Measurements from ENCODE around the gene DMD.
"Not testable (repeated sequence)": the region's sequence is repeated elsewhere in the genome, so short reads cannot be mapped to it uniquely, and the experiment has no call there.

Gene DMD

GRCh38 chrX:31516527-31516926 lies 1694.8 kb downstream of the DMD start:
- DNase-seq (no peak), ATAC-seq (no peak)

DNA sequence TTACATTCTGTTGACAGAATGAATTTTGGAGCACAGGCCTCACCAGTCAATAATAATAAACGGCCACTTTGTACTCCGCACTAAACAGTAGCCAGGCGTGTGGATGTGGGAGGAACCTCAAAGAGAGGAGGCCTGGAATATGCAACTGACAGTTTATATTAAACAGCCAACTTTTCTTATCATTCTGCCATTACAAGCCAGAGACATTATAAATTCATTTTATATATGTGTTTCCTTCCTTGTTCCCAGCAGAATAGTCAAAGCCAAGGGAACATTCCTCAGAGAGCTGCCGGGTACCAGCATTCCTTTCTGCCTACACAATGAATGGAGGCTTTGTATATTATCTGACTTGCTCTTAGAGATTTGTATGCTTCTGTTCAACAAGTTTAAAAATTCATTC lies 1703.0 kb downstream of the DMD start:
- ATAC-seq = no peak
- no peak for DNase-seq

DNA sequence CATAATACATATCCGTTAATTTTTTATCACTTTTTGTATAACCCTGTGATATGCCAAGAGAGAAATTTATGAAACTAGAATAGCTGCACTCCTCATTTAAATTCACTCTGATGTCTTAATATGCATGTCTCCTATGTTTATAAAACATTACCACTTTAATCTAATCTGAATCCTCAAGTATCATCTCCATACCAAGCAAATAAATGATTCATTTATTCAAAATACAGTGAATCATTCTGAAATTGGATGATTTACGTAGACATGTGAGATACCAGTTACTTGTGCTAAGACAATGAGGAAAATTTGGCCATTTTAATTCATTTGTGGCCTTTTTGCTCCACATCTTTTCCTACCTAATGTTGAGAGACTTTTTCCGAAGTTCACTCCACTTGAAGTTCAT lies 1704.4 kb downstream of the DMD start:
- DNase-seq (no peak), ATAC-seq (no peak)

GRCh38 chrX:31506360-31506759 lies 1705.0 kb downstream of the DMD start:
- DNase-seq = no peak
- ATAC-seq = no peak

DNA sequence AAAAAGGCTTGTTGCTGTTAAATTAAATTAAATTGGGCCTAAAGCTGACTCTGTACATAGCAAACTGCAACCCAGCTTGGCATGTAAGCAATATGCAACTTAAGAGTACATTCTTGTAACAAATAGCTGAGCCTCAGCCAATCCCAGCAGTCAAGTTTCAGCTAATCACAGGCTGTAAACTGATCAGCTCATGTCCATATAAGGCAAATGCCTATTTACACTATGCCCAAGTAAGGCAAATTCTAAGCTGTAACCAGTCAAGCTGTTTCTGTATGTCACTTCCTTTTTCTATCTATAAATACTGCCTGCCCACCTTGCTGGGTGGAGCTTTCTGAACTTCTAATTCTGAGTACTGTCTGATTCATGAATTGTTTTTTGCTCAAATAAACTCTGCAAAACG lies 1710.4 kb downstream of the DMD start:
- no peak for DNase-seq
- ATAC-seq = no peak

- ATAC-seq (no peak), DNase-seq (no peak)
Measured at GRCh38 chrX:31499109-31499508, 1712.2 kb downstream of the DMD start.

GRCh38 chrX:31497086-31497485 lies 1714.3 kb downstream of the DMD start:
- ATAC-seq = no peak
- no peak for DNase-seq

GRCh38 chrX:31487951-31488350 lies 1723.4 kb downstream of the DMD start:
- DNase-seq (no peak), ATAC-seq (no peak)

DNA sequence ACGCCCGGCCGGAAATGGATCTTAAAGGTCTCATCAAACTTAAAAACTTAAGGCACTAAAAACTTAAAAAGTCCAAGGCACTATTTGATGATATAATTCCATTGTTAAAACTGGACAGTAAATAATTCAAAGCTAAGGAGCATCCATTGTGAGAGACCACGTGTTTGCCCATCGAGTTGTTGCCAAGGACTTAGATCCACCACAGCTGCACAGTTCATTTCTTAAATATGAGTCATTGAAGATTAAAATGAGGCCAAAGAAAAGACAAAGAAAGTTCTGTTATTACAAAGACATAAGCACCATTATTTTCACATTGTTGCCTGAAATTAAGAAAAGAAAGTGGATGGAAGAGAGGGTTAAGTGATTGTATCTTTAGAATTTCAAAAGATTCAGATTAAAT lies 1728.0 kb downstream of the DMD start:
- ATAC-seq (no peak), DNase-seq (no peak)

DNA sequence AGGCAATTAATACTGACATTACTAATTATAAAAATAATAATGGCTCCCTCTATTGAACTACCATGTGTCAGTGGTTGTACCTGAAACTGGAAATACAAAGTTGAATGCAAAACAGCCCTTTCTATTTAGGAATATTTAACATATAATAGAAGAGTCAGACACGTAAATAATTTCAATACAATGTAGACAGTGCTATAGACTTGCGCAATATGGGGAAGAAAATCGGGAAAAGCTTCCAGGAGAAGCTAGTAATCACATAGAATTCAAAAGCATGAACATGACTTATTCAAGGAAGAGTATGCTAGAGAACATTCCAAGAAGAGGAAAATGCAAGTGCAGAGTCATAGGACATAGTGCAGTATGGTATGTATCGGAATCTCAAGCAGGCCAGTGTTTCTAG lies 1730.7 kb downstream of the DMD start:
- ATAC-seq = no peak
- no peak for DNase-seq

DNA sequence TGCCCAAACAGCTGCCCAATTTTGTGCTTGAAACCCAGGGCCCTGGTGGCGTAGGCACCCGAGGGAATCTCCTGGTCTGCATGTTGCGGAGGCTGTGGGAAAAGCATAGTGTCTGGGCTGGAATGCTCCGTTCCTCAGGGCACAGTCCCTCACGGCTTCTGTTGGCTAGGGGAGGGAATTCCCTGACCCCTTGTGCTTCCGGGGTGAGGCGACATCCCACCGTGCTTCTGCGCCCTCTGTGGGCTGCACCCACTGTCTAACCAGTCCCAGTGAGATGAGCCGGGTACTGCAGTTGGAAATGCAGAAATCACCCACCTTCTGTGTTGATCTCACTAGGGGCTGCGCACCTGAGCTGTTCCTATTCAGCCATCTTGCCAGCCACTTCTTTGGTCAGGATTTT lies 1740.1 kb downstream of the DMD start:
- ATAC-seq = no peak

DNA sequence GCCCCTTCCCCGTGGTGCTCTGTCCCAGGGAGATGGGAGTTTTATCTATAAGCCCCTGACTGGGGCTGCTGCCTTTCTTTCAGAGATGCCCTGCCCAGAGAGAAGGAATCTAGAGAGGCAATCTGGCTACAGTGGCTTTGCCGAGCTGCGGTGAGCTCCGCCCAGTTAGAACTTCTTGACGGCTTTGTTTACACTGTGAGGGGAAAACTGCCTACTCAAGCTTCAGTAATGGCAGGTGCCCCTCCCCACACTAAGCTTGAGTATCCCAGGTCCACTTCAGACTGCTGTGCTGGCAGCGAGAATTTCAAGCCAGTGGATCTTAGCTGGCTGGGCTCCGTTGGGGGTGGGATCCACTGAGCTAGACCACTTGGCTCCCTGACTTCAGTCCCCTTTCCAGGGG lies 1740.6 kb downstream of the DMD start:
- DNase-seq, ATAC-seq: not testable (repeated sequence)

More for the DNA sequence above, 1740.1 kb downstream of the DMD start:
- no peak for DNase-seq

GRCh38 chrX:31464306-31464915 lies 1746.9 kb downstream of the DMD start:
- ATAC-seq (no peak), DNase-seq (no peak)

DNA sequence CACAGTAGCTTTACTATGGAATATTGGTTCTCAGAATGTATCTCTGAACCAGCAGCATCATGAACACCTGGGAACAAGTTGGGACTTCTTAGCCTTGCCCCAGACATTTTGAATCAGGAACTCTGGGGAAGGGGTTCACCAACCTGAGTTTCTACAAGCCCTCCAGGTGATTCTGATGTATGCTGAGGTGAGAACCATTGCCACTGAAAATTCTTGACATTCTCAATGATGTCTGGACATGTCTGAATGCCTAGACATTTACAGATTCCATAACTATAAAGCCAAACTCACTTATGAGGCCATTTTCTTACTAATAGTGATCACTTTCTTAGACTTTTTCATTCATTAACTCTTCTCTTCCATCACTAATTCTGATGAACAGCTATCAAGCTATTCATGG lies 1750.1 kb downstream of the DMD start:
- ATAC-seq (no peak), DNase-seq (no peak)

GRCh38 chrX:31459361-31459760 lies 1752.0 kb downstream of the DMD start:
- DNase-seq (no peak), ATAC-seq (no peak)

GRCh38 chrX:31449965-31450364 lies 1761.4 kb downstream of the DMD start:
- ATAC-seq (no peak), DNase-seq (no peak)

- DNase-seq = no peak
- ATAC-seq = no peak
Measured at GRCh38 chrX:31449081-31449480, 1762.3 kb downstream of the DMD start.

DNA sequence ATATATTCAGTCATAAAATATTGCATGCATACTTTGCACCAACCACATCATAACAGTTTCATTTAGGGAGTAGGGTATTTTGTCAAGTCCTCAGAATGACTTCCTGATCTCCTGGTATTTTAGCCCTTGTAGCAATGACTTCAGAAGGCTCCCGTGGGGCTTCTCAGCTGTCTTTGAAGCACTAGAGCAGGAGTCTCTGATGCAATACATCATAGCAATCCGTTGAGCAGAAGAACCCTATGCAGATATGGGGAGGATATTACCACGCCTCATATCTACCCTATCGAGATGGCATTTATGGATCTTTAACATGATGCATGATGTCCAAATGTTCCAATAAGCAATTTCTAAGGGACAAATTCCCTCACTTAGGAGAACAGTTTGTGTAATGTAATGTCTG lies 1765.8 kb downstream of the DMD start:
- ATAC-seq (no peak), DNase-seq (no peak)

- DNase-seq = no peak
- no peak for ATAC-seq
Measured at GRCh38 chrX:31443654-31444053, 1767.7 kb downstream of the DMD start.

DNA sequence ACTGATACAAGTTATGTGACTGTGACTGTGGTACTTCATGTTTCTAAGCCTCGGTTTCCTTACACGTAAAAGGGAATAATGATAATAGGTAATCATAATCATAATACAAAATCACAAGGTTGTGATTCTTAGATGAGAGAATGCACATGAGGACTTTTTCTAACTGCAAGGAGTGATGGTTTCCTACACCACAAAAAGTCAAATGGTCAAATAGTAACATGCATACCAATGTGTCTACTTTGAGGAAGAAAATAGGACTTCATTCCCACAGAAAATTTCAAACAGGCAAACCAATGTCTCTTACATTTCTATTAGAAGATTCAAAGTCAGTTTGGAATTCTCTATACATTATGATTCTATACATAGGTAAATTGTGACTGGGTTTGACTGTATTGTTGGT lies 1770.8 kb downstream of the DMD start:
- DNase-seq = no peak
- ATAC-seq = no peak

DNA sequence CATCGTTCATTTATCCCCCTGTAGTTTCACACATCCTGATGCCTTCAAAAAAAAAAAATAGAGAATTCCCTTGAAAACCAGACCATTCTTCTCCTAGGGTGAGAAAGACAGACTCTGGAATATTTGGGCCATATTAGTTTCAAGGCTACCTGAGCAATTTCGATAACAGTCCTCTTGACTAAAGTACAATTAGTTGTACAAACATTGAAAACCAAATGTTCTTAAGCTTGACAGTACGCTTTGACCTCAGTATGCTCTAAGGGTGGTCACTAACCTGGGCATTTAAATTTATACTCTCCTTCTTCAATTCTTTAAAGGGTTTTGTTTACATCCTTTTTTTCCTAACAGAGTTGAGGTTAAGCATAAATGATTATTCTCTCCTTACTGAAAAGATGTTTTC lies 1774.9 kb downstream of the DMD start:
- ATAC-seq = no peak
- DNase-seq = no peak

DNA sequence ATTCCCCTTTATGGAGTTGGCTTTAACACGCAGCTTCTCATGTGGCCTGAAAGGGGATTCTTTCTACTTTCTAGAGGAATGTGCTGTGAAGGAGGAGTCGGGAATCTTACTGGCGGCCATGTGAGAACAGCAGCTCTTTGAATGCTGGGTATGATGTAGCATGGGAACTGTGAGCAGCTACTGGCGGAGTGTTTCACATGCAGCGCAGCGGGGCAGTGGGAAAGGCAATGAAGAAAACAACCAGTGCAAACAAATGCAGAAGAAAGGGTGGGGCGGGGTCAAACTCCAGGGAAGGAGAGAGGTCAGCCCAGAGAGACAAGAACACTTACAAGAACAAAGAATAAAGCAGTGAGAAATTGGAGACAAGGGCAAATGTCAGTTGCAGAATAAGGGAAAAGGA lies 1775.8 kb downstream of the DMD start:
- ATAC-seq = no peak

DNA sequence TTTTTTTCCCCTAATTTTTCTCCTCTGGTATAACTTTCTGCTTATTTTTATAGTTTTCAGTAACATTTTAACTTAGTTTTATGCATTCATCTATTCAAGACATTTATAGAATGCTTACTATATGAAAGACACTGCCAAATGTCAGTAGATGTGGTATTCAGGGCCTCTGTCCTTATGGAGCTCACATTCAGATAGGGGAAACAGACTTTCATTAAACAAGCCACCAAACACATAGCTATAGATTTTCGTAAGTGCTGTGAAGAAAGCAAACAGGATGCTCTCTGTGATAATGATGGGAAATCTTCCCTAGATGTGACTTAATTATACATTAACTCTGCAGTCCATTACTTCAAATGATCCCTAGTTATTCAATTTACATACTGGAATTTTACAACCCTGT lies 1777.5 kb downstream of the DMD start:
- no peak for DNase-seq
- no peak for ATAC-seq

More for the DNA sequence above, 1775.8 kb downstream of the DMD start:
- DNase-seq = no peak

GRCh38 chrX:31429915-31430314 lies 1781.4 kb downstream of the DMD start:
- no peak for ATAC-seq
- DNase-seq = no peak

DNA sequence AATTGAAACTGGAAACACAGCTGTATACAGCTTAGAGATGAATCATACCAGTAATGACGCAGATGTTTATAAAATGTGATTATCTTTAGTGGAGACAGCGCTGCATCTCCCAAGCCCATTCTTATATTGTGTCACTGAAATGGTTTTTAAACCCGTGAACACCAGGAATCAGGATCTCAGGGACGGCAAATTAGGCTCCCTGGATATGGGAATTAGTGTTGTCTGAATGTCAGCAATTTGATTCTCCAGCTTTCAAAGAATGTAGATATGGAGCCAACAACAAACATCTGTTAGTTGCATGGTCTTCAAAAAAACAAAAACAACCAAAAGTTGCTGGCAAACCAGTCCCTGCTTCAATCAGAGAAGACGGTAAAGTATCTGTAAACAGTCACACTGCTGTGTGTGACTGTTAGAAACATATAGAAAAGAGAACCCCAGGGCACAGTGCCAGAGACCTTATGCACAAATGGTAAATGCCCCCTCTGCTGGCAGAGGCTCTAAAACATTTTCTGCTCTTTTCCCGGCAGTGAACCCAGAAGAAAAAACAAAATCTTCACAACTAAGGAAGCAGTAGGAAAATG lies 1787.7 kb downstream of the DMD start:
- DNase-seq (peak; percentile 4), ATAC-seq (no peak)

Data from stimulated activated naive CD8-positive, alpha-beta T cell treated with anti-CD3 and anti-CD28 coated beads, Interleukin-15, Interleukin-2, amounts not matched to agents 100 U/mL and 50 U/mL, for 24 hours (primary cell).